Kidney (tissue), 14 donors: ENCODE measurements around the gene TRIM26. TPM values are rescaled to one million over a fixed set of nuclear protein-coding genes. Genes with fewer than 3 reads are reported as not detected.

Experiments used
- DNase-seq, 5 donors: peaks; one replicate each; pipeline ENCODE4 v3.0.0-alpha.2; 2013 to 2020
- FAIRE-seq: peaks from 2 replicates; lab custom pipeline; 2012; peaks lifted over from hg19 to GRCh38; lab: Jason Lieb, UNC
- H3K27ac ChIP-seq, 2 donors: one replicate each; pipeline ENCODE4 v1.7.0; 2013; ENCODE audit warnings: low read depth in 2 of 2, low read length in 2 of 2, inconsistent platforms in 1 of 2
- H3K27me3 ChIP-seq: one replicate; pipeline ENCODE4 v1.7.1; 2013; ENCODE audit warnings: low read length, inconsistent platforms; ENCODE audit not compliant: control insufficient read depth, insufficient read depth
- H3K36me3 ChIP-seq, 3 donors: one replicate each; pipeline versions ENCODE4 v1.7.0 to v1.7.1; 2013; ENCODE audit warnings: low read length in 3 of 3, control low read depth in 1 of 3, inconsistent platforms in 1 of 3; ENCODE audit not compliant: insufficient read depth in 3 of 3, control insufficient read depth in 2 of 3
- H3K4me1 ChIP-seq, 3 donors: one replicate each; pipeline versions ENCODE4 v1.7.0 to v1.7.1; 2013; ENCODE audit warnings: low read length in 3 of 3, inconsistent platforms in 1 of 3, low read depth in 1 of 3; ENCODE audit not compliant: control insufficient read depth in 2 of 3, insufficient read depth in 2 of 3
- H3K4me3 ChIP-seq, 3 donors: one replicate each; pipeline versions ENCODE4 v1.7.0 to v1.8.1; 2013; ENCODE audit warnings: low read length in 3 of 3, control low read depth in 1 of 3, inconsistent platforms in 1 of 3
- H3K9ac ChIP-seq, 3 donors: one replicate each; pipeline versions ENCODE4 v1.7.0 to v1.7.1; 2013; ENCODE audit warnings: low read length in 3 of 3, control low read depth in 1 of 3, inconsistent platforms in 1 of 3
- H3K9me3 ChIP-seq, 3 donors: one replicate each; pipeline versions ENCODE4 v1.7.0 to v1.7.1; 2013; ENCODE audit warnings: low read length in 3 of 3, control low read depth in 1 of 3, inconsistent platforms in 1 of 3; ENCODE audit not compliant: control insufficient read depth in 2 of 3, insufficient read depth in 1 of 3
- intact Hi-C: fragments of 100-400 bp; cut with DNase I; formaldehyde crosslinking; loops from one replicate; pipeline ENCODE4 v1.11.1; 2022
- polyA plus RNA-seq: library from polyadenylated mRNA; stranded (reverse); fragments of 350-450 nt; fragmentation: Illumina TruSeq; extraction: RNeasy Lipid Tissue Mini Kit (QIAGEN cat#74804); gene quantifications from one replicate; pipeline ENCODE4 v1.2.3, GENCODE V29; 2014; ENCODE audit warnings: low read depth, low replicate concordance; ENCODE audit not compliant: insufficient read depth
- total RNA-seq: library from RNA; stranded (reverse); fragmentation: NEBNext Ultra II Directional; extraction: Animal tissue kit (Norgen Biotek cat#: 25700); gene quantifications from one replicate; pipeline ENCODE4 v1.2.1, GENCODE V29; 2021
- TF ChIP-seq, protein P1 (sequence below): IDR thresholded peaks from 3 replicates; pipeline ENCODE4 v1.5.1; 2012; ENCODE audit warnings: mild to moderate bottlenecking, moderate library complexity, borderline replicate concordance; ENCODE audit not compliant: insufficient read depth; ENCODE audit errors: extremely low read depth
- donor health status: control.
- donor health status: control.
- donor health status: control.
- donor health status: control.
- donor health status: control.
- donor health status: DM: yes; HTN: yes; CAD: no.
- donor health status: Normal renal cell carcinoma (clear cell type).

The TRIM26 gene
- total and polyA plus RNA-seq, 2 donors from 2014 or later: 28.0 to 63.9 TPM

DNA sequence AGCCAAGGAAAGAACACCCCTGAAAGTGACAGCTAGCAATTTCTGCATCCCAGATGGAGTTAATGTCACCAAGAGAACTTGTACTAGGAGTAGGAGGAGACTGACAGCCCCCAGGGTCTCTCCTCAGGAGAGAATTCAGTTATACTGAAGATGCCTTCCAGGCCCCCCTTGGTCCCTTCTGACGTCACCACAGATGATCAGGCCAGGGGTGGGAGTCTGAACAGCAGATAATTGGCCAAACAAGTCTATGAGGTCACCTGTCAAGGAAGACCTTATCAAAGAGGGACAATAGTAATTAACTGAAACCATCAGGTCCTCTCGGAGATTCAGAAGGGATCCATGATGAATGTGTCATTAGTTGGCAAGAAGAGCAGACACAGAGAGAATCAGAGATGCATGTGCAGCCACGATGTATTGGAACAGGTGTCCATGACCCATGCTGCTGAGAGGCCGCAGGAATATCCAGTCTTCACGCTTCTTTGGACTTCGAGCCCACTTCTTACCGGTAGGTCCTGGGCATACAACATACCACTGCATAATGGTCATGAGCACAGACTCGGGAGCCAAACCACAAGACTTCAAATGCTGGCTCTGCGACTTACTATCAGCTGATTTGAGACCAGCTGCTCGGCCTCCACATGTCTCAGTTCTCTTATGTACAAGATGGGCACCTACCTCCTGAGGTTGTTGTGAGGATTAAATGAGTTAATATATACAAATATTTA is 62.4 kb downstream of the TRIM26 start:
- DNase-seq: no peak
- no peak overlapping the region for H3K27ac ChIP-seq
- intact Hi-C loops: no loop called here
- TF ChIP-seq, protein P1, sequence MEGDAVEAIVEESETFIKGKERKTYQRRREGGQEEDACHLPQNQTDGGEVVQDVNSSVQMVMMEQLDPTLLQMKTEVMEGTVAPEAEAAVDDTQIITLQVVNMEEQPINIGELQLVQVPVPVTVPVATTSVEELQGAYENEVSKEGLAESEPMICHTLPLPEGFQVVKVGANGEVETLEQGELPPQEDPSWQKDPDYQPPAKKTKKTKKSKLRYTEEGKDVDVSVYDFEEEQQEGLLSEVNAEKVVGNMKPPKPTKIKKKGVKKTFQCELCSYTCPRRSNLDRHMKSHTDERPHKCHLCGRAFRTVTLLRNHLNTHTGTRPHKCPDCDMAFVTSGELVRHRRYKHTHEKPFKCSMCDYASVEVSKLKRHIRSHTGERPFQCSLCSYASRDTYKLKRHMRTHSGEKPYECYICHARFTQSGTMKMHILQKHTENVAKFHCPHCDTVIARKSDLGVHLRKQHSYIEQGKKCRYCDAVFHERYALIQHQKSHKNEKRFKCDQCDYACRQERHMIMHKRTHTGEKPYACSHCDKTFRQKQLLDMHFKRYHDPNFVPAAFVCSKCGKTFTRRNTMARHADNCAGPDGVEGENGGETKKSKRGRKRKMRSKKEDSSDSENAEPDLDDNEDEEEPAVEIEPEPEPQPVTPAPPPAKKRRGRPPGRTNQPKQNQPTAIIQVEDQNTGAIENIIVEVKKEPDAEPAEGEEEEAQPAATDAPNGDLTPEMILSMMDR: no peak
- no peaks in the 10 kb centered on the region for H3K27me3 ChIP-seq
- no peak overlapping the region for H3K4me3 ChIP-seq
- peaks cover 0 to 13% (median 0%) of the 10 kb centered on the region in 3 donors for H3K4me1 ChIP-seq
- no peaks in the 10 kb centered on the region for H3K36me3 ChIP-seq
- H3K9ac ChIP-seq: no peak overlapping the region
- no peak for FAIRE-seq
- H3K9me3 ChIP-seq: no peaks in the 10 kb centered on the region

DNA sequence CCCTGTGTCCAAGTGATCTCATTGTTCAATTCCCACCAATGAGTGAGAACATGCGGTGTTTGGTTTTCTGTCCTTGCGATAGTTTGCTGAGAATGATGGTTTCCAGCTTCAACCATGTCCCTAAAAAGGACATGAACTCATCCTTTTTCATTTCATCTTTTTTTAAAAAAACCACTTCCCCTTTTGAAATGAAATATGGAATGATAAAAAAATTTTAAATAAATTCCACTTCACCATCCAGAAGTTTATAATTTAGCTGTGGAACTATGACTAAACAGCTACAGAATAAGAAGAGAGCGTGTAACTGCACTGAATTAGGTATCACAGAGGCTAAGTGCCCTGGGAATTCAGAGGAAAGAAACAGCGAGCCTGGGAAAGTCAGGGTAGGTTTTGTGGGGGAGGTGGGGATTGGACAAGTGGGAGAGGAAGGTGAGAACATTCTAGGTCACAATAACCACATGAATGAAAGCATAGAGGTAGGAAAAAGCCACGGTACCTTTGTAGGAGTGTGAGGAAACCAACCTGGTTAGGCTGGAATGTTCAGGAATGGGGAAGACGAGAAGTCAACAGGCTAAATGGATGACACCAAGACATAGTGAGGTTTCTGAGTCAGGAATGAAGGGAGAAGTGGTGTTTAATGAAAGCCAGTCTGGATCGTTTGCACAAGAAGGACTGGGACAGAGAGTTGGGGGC is 63.2 kb downstream of the TRIM26 start:
- peaks cover 0 to 7% (median 0%) of the 10 kb centered on the region in 3 donors for H3K4me1 ChIP-seq
- TF ChIP-seq, protein P1: no peak
- no peaks in the 10 kb centered on the region for H3K27me3 ChIP-seq
- H3K4me3 ChIP-seq: no peak overlapping the region
- no peaks in the 10 kb centered on the region for H3K9me3 ChIP-seq
- no peak overlapping the region for H3K27ac ChIP-seq
- DNase-seq: no peak
- H3K9ac ChIP-seq: no peak overlapping the region
- no peaks in the 10 kb centered on the region for H3K36me3 ChIP-seq
- intact Hi-C loops: no loop called here
- no peak for FAIRE-seq

DNA sequence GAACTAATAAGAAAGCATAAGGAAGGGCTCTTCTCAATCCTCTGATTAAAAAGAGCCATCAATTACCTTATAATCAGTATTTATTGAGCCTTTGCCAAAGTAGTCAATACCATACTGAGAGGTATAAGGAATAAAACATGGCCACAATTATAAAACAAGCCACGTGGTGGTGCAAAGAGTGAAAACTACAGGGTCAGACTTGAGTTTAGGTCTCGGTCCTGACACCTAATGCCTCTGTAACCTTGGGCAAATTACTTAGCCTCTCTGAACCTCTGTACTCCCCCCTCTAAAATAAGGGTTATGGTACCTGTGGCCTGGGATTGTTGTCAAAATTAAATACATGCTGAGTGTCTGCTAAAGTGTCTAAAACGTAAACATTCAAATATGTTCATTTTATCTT is 64.0 kb downstream of the TRIM26 start:
- FAIRE-seq (no peak), DNase-seq (no peak)
- H3K27me3 ChIP-seq: no peaks in the 10 kb centered on the region
- peaks cover 0 to 7% (median 0%) of the 10 kb centered on the region in 3 donors for H3K4me1 ChIP-seq
- intact Hi-C loops: no loop called here
- no peak overlapping the region for H3K9ac ChIP-seq
- H3K27ac ChIP-seq: no peak overlapping the region
- TF ChIP-seq, protein P1: no peak
- no peaks in the 10 kb centered on the region for H3K36me3 ChIP-seq
- H3K4me3 ChIP-seq: no peak overlapping the region
- no peaks in the 10 kb centered on the region for H3K9me3 ChIP-seq
